Measurements from ENCODE around the gene RBPMS2.

The RBPMS2 gene

DNA sequence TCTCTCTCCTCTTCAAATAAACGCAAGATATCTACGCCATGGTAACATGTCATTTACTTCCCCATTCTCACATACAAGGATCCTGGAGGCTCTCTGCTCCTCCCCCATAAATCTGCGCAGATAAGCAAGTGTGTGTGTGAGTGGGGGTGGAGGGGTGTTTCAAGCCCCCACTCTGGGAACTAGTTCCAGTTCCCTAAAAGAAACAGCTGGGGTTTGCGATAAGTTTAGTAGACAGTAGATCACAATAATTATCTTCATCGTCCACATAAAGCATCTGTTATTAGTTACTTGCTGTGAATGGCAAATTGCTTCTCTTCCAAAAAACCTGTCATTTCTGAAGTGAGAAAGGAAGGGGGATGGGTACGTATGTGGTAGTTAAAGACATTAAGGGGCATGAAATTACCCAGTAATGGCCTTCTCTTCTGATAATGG lies 79.8 kb downstream of the RBPMS2 start:
- no peak for DNase-seq (ENCODE audit: low read depth in 2 of 2, low spot score in 1 of 2)

DNA sequence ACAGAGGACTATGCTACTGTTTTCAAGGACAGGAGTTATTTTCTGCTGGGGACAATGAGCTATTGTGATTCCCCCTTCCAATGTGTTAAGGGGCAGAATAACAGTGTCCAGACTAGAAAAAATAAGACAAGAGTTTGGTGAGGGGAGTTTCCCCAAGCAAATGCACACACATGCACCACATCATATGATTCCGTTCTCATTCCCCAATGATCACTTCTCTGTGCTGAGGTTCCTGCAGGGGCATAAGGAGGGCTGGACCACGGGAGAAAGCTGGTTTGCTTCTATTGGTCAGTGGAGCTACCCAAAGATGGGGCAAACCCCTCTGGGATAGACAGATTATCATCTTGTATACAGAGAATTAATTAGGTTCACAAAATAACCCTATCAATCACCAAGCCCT lies 80.6 kb downstream of the RBPMS2 start:
- DNase-seq (ENCODE audit: low read depth in 2 of 2, low spot score in 1 of 2), result no peak

DNA sequence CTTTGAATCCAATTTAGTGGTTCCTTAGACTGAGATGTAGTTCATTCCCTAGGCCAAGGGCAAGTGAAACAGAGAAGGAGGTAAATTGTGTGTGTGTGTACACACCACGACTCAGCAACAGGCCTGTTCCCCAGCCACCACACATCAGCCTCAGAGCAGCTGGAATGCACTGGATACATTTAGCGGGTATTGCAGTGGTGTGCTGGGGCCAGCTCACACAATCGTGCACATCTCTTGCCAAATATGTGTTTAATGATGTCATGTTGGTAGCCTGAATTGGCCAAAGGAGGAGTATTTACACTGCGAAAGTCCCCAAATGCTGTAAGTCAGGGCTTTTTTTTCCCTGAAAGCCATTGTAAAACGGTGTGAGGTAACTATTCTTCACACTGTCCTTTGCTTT lies 82.3 kb downstream of the RBPMS2 start:
- no peak for DNase-seq (ENCODE audit: low read depth in 2 of 2, low spot score in 1 of 2)

DNA sequence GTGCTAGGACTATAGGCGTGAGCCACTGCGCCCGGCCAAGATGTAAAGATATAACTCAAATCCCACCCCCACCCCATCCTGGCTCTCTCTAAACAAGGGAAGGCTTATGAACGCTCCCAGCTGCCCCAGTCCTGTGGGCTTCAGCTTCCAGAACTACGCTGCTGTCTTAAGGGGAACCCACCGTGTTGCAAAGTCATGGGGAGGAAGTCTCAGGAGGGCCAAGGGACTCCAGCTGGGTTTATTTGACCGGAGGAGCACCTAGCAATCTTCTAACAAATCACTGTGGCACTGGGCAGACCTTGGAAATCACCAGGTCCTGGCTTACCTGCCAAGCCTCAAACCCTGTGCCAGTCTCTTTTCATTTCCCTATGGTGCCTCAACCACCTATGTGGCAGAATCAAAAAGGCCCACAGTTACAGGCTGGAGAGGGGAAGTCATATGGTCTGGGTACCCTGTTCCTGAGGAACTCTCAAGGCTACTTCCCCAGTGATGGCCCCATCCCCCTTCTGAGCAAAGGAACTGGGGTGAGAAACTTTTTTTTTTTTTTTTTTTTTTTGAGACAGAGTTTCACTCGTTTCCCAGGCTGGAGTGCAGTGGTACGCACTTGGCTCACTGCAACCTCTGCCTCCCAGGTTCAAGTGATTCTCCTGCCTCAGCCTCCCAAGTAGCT lies 83.4 kb downstream of the RBPMS2 start:
- DNase-seq (ENCODE audit: low read depth in 2 of 2, low spot score in 1 of 2), result no peak

DNA sequence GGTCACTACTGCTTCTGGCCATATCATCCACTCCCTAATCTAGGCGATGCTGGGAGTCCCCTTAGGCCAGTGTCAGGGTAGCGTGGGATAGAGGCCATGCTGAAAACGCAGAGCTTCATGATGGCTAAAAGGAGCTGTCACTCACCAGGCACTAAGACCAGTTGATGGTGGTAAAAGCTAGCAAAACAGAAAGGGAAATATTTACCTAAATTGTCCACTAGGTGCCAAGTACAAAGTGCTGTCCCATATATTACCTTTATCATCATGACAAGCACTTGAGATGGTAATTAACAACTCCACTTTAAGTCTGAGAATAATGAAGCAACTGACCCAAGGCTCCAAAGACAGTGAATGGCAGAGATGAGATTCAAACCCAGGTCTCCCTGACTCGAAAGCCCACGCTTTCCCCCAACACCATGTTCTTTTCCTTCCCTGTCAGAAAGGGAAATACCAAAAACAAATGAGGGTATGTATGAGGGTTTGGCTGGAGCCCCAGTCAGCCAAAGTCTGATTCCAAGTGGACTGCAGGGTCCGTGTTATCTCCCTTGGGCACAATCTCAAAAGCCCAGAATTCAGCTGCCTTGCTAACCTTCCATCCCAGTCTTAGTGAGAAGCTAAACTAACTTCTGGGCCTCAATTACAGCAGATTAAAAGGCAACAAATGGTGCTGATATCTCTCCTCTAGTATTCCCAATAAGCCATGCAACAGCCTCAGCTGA lies 84.7 kb downstream of the RBPMS2 start:
- no peak for DNase-seq (ENCODE audit: low read depth in 2 of 2, low spot score in 1 of 2)

DNA sequence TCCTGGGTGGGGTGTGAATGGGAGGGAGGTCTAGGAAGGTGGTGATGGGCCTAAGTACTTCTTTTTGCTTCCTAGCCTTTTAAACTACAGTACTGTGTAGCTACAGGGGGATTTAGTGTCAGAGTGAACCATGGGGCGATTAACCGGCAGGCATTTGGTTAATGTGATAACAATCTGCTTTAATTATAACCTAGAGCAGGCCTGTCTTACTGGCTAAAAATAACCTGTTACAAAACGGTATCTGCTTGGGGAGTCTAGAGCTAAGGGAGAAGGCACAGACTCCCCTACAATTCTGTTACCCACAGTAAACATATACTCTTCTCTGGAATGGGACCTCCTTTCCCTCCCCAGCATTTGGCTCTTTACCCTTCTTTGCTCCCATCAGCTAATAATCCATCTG lies 85.4 kb downstream of the RBPMS2 start:
- DNase-seq (ENCODE audit: low read depth in 2 of 2, low spot score in 1 of 2), result no peak

Data from stimulated activated CD8-positive, alpha-beta memory T cell treated with anti-CD3 and anti-CD28 coated beads, Interleukin-4, amount 100 ng/mL, for 1 hour (primary cell).